ENCODE measurements around the gene GDA.

The GDA gene

DNA sequence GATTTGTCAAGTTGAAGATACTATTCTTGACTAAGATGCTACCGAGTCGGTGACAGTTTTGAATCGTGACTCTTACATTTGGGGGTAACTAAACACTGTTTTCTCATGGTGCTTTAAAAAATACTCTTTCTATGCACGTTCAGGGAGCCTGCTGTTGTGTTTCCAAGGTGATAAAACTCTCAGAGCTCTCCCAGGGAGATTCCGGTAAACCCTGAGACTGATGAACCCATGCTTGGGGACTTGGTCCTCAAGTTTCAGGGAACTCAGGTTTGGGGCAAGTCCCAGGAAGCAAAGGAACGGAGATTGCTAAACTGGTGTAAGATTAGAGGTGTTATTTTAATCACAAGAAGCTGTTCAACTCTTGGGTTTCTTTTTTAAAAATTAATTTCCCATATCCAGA is 1.4 kb downstream of the GDA start:
- TF ChIP-seq, protein P1, sequence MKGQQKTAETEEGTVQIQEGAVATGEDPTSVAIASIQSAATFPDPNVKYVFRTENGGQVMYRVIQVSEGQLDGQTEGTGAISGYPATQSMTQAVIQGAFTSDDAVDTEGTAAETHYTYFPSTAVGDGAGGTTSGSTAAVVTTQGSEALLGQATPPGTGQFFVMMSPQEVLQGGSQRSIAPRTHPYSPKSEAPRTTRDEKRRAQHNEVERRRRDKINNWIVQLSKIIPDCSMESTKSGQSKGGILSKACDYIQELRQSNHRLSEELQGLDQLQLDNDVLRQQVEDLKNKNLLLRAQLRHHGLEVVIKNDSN (IDR thresholded peaks at IDR 0.05) = no peak
- no peak for TF ChIP-seq TEAD4 (IDR thresholded peaks at IDR 0.05)
- no peak for TF ChIP-seq RAD21 (IDR thresholded peaks at IDR 0.05; ENCODE audit: low read depth)
- TF ChIP-seq CEBPB (IDR thresholded peaks at IDR 0.05) = no peak
- TF ChIP-seq, protein P2, sequence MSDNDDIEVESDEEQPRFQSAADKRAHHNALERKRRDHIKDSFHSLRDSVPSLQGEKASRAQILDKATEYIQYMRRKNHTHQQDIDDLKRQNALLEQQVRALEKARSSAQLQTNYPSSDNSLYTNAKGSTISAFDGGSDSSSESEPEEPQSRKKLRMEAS (IDR thresholded peaks at IDR 0.05) = no peak
- TF ChIP-seq TAF1 (IDR thresholded peaks at IDR 0.05; ENCODE audit: low read depth) = no peak
- no peak for TF ChIP-seq TCF12 (IDR thresholded peaks at IDR 0.05; ENCODE audit: low read depth)
- no peak for TF ChIP-seq YY1 (IDR thresholded peaks at IDR 0.05; ENCODE audit: low read depth)
- TF ChIP-seq NFIC (IDR thresholded peaks at IDR 0.05) = no peak
- no peak for TF ChIP-seq EP300 (IDR thresholded peaks at IDR 0.05; ENCODE audit: borderline replicate concordance)
- TF ChIP-seq EGR1 (IDR thresholded peaks at IDR 0.05) = no peak
- TF ChIP-seq ZBTB7A (IDR thresholded peaks at IDR 0.05; ENCODE audit: low read depth) = no peak

DNA sequence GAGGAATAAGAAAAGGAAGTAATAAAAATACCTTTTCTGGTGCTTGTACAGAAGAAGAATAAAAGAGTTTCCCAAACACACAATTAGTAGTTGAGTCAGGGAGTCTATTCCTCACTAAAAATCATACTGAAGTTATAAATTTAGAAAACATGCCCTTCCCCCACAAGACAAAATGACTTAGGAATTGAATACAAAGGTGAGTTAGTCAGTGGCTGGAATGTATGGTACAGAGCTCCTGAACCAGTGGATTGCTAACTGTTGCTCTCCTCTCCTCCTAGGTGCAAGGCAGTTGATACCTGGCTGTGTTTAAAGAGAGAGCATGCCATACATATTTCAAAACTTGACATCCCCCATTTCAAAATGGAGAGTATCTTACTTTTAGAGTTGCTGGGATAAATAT is 1.9 kb downstream of the GDA start:
- TF ChIP-seq EP300 (IDR thresholded peaks at IDR 0.05; ENCODE audit: borderline replicate concordance) = no peak
- TF ChIP-seq EGR1 (IDR thresholded peaks at IDR 0.05) = no peak
- no peak for TF ChIP-seq CREB1 (IDR thresholded peaks at IDR 0.05; ENCODE audit: low read depth)
- no peak for TF ChIP-seq TAF1 (IDR thresholded peaks at IDR 0.05; ENCODE audit: low read depth)
- TF ChIP-seq YY1 (IDR thresholded peaks at IDR 0.05; ENCODE audit: low read depth) = no peak
- TF ChIP-seq, protein P3, sequence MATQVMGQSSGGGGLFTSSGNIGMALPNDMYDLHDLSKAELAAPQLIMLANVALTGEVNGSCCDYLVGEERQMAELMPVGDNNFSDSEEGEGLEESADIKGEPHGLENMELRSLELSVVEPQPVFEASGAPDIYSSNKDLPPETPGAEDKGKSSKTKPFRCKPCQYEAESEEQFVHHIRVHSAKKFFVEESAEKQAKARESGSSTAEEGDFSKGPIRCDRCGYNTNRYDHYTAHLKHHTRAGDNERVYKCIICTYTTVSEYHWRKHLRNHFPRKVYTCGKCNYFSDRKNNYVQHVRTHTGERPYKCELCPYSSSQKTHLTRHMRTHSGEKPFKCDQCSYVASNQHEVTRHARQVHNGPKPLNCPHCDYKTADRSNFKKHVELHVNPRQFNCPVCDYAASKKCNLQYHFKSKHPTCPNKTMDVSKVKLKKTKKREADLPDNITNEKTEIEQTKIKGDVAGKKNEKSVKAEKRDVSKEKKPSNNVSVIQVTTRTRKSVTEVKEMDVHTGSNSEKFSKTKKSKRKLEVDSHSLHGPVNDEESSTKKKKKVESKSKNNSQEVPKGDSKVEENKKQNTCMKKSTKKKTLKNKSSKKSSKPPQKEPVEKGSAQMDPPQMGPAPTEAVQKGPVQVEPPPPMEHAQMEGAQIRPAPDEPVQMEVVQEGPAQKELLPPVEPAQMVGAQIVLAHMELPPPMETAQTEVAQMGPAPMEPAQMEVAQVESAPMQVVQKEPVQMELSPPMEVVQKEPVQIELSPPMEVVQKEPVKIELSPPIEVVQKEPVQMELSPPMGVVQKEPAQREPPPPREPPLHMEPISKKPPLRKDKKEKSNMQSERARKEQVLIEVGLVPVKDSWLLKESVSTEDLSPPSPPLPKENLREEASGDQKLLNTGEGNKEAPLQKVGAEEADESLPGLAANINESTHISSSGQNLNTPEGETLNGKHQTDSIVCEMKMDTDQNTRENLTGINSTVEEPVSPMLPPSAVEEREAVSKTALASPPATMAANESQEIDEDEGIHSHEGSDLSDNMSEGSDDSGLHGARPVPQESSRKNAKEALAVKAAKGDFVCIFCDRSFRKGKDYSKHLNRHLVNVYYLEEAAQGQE (IDR thresholded peaks at IDR 0.05; ENCODE audit: low read depth) = no peak
- no peak for TF ChIP-seq TCF12 (IDR thresholded peaks at IDR 0.05; ENCODE audit: low read depth)
- TF ChIP-seq TEAD4 (IDR thresholded peaks at IDR 0.05) = no peak
- TF ChIP-seq RAD21 (IDR thresholded peaks at IDR 0.05; ENCODE audit: low read depth) = no peak
- TF ChIP-seq, protein P1 (IDR thresholded peaks at IDR 0.05) = no peak

DNA sequence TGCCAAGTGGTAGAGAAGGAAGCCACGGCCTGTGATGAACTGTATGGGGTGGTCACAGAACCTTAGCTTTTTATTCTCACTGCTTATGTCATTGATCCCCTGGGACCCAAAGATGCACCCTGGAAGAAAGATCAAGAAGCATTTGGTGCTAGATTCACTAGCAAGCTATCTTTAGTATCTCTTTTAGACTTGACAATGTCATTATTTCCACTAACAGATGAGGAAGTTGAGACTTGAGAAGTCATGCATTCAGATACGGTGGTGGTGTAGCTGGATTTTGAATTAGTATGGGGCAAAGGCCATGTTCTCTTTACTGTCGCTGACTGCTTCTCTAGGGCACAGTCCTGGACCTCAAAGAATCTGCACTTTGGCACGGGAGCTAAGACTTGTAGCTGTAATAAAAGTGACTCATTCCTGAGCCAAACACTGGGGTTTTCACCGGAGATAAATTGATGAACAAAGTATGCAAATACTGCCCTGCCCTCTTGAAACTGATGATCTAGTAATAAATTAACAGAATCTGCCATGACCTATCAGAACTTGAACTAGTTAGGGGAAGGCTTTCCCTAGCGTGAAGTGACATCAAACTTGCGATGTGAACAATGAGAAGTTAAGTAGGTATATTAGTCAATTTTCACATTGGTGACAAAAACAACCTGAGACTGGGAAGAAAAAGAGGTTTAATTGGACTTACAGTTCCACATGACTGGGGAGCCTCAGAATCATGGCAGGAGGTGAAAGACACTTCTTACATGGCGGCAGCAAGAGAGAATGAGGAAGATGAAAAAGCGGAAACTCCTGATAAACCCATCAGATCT is 5.4 kb downstream of the GDA start:
- TF ChIP-seq CREB1 (IDR thresholded peaks at IDR 0.05; ENCODE audit: low read depth) (no peak), ZBTB7A (IDR thresholded peaks at IDR 0.05; ENCODE audit: low read depth) (no peak), TAF1 (IDR thresholded peaks at IDR 0.05; ENCODE audit: low read depth) (no peak), RAD21 (IDR thresholded peaks at IDR 0.05; ENCODE audit: low read depth) (no peak), NFIC (IDR thresholded peaks at IDR 0.05) (no peak), YY1 (IDR thresholded peaks at IDR 0.05; ENCODE audit: low read depth) (no peak), TCF12 (IDR thresholded peaks at IDR 0.05; ENCODE audit: low read depth) (no peak), EP300 (IDR thresholded peaks at IDR 0.05; ENCODE audit: borderline replicate concordance) (no peak), FOXM1 (IDR thresholded peaks at IDR 0.05; ENCODE audit: borderline replicate concordance, low read depth) (no peak), CEBPB (IDR thresholded peaks at IDR 0.05) (no peak), TEAD4 (IDR thresholded peaks at IDR 0.05) (no peak), EGR1 (IDR thresholded peaks at IDR 0.05) (no peak)
- TF ChIP-seq, protein P2 (IDR thresholded peaks at IDR 0.05) = no peak
- TF ChIP-seq, protein P1 (IDR thresholded peaks at IDR 0.05) = no peak
- TF ChIP-seq, protein P3 (IDR thresholded peaks at IDR 0.05; ENCODE audit: low read depth) = no peak

DNA sequence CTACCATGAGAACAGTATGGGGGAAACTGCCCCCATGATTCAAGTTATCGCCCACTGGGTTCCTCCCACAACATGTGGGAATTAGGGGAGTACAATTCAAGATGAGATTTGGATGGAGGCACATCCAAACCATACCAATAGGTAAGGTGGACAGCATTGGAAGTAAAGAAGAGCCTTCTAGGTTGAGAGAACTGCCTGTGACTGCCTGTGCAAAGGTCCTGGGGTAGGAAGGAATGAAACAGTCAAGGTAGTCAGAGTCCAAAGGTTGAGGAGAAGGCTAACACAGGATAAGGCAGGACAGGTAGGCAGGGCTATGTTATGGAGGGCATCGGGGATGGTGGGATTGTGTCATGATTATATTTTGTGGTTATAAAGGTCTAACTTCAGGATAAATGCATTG is 6.1 kb downstream of the GDA start:
- TF ChIP-seq NFIC (IDR thresholded peaks at IDR 0.05) (no peak), CREB1 (IDR thresholded peaks at IDR 0.05; ENCODE audit: low read depth) (no peak), TEAD4 (IDR thresholded peaks at IDR 0.05) (no peak), YY1 (IDR thresholded peaks at IDR 0.05; ENCODE audit: low read depth) (no peak), TAF1 (IDR thresholded peaks at IDR 0.05; ENCODE audit: low read depth) (no peak), ZBTB7A (IDR thresholded peaks at IDR 0.05; ENCODE audit: low read depth) (no peak), TCF12 (IDR thresholded peaks at IDR 0.05; ENCODE audit: low read depth) (no peak)
- TF ChIP-seq, protein P1 (IDR thresholded peaks at IDR 0.05) = no peak

DNA sequence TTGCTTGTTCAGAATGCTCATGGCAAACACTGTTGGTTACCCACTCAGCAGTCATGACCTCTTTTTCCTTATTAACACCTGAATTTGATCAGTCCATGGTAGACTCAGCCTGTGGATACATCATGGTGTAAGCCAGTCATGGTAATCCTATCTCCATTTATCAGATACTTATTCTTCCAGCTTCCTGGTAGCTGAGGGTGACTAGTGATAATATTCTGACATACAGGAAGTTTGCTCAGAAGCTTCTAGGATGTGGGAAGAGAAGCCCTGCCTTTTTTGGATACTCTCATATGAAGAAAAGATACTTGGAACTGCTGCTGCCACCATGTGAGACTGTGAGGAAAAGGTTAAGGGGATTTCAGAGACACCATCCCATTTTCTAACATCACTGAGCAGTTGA is 7.3 kb downstream of the GDA start:
- no peak for TF ChIP-seq CREB1 (IDR thresholded peaks at IDR 0.05; ENCODE audit: low read depth)
- no peak for TF ChIP-seq RAD21 (IDR thresholded peaks at IDR 0.05; ENCODE audit: low read depth)
- TF ChIP-seq EP300 (IDR thresholded peaks at IDR 0.05; ENCODE audit: borderline replicate concordance) = no peak
- no peak for TF ChIP-seq YY1 (IDR thresholded peaks at IDR 0.05; ENCODE audit: low read depth)
- no peak for TF ChIP-seq EGR1 (IDR thresholded peaks at IDR 0.05)
- no peak for TF ChIP-seq CEBPB (IDR thresholded peaks at IDR 0.05)
- TF ChIP-seq TCF12 (IDR thresholded peaks at IDR 0.05; ENCODE audit: low read depth) = no peak
- TF ChIP-seq, protein P3 (IDR thresholded peaks at IDR 0.05; ENCODE audit: low read depth) = no peak
- TF ChIP-seq, protein P2 (IDR thresholded peaks at IDR 0.05) = no peak
- TF ChIP-seq FOXM1 (IDR thresholded peaks at IDR 0.05; ENCODE audit: borderline replicate concordance, low read depth) = no peak
- TF ChIP-seq, protein P1 (IDR thresholded peaks at IDR 0.05) = no peak
